UCSD-AML1 (cell line): ENCODE data around the gene DDX31.

Experiments used
- DNase-seq: peaks from one replicate; lab custom pipeline; 2025; ENCODE audit not compliant: unreplicated experiment; lab: John Stamatoyannopoulos, UW

Gene DDX31

DNA sequence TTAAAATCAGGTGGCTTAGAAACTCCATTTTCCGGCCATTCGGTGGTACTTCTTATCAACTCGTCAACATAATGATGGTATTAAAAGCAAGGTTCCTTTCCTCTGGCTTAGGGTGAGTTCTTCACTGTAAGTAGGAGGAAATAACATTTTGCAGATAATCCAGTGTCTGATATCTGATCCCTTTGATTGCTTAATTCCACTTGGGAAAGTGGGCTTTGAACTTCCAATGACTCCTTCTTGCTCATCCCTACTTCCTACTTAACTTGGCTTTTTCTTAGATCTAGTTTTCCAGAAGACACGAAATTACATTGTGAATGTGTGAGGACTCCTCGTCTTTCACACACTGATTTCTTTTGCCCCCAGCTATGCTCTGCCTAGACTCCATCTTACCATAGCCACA lies 31.5 kb downstream of the DDX31 start:
- no peak for DNase-seq

DNA sequence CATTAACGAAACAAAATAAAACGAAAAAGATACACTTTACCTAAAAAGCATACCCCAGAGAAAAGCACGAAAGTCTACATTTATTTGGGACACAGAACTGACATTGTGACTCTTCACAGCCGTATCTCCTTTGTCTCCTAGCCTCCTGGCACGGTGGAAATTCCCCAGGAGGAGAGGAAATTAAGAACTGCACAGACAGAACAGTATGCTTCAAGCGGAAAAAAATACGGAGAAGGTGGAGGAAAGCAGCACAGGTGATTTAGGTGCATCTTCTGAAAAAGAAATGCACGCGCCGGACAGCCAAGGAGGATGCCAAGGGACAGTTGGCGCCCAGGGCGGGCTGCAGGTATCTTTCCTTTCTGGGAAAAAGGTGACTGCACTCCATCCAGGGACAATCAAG lies 32.0 kb downstream of the DDX31 start:
- no peak for DNase-seq

DNA sequence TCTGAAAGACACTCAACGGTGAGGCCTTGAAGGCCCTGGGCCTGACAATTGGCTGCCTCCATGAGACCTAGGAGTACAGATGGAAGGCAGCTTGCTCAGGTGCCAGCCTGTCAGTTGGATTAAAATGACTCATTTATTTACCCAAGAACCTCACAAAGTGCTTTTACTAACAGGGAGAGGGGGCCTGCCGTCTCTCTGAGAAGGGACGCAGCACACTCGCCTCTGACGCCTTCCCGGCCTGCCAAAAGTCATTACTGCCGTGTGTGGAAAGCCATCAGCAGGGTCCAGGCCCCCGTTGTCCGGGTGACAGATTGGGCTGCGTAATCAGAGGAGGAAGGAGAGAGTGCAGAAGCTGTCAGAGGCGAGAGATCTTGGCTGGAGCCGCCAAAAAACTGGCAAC lies 32.4 kb downstream of the DDX31 start:
- DNase-seq: no peak

DNA sequence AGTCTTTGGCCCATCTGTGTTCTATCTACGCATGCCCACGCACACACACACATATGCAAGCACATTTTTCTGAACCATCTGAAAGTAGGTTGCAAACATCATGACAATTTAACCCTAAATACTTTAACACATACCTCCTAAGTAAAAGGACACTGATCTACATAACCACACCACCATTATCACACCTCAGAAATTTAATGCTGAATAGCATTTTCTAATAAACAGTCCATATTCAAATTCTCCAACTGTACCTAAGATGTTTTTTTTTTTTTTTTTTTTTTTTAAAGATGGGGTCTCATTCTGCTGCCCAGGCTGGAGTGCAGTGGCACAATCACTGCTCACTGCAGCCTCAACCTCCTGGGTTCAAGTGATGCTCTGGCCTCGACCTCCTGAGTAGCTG lies 35.5 kb downstream of the DDX31 start:
- no peak for DNase-seq

DNA sequence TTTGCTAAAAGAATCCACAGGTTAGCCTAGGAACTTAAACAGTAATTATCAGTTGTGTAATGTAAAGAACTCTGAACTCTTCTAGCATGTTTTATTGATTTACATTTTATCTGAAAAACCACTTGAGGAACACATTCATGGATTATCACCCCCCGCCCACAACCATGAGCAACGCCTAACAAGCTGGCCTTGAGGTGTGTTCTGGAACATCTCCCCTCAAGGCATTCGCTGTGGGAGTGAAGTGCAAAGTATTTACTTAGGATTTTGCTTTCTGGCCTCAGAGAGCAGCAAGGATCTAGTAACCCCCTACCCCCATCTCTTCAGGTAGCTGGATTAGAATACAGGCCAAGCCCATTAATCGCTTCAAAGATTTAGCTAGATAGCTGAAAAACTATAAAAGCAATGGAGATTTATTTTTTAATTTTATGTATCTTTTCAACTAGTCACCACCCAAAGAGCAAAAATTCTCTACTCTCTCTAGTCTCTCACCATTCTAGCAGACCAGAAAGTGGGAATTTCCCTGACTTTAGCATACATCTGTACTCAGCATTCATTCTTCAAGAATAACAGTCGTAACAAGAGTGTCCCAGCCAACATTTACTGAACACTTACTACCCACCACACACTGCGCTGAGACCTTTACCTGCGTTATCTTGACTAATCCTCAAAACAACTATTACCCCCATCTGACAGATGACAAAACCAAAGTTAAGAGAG lies 37.2 kb downstream of the DDX31 start:
- no peak for DNase-seq

DNA sequence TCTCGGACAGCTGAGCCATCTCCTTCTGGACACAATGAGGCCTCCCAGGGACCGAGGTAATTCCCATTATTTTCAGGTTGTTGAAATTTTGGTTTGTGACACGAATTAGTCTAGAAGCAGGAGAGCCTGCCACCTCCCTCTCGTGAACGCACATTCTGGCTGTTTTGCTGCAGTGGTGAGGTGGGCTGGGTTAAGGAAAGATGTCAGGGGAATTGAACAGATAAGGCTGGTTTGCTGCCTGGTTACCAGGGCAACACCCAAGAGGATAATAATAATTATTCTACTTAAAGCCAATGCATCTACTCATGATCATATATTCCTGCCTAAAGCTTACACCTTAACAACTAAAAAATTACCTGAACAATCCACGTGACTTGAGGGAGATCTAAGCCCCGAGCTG lies 38.1 kb downstream of the DDX31 start:
- DNase-seq: no peak

DNA sequence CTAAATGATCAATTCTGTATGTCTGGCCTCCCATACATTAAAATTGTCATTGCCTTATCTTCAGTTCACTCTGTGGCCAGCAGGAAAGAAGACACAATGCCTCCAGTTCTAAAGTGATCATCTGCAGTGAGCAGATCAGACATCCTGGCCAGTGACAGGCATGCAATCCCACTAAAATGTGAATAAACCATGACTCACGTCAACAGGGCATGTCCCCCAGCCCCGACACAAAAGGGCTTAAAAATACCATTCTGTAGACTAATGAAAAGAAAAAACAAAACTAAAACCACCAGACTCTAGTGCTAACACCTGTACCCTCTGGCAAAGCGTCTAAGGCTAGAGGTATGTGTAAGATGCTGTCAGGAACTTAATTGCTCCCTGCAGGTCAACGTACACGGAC lies 38.5 kb downstream of the DDX31 start:
- no peak for DNase-seq

DNA sequence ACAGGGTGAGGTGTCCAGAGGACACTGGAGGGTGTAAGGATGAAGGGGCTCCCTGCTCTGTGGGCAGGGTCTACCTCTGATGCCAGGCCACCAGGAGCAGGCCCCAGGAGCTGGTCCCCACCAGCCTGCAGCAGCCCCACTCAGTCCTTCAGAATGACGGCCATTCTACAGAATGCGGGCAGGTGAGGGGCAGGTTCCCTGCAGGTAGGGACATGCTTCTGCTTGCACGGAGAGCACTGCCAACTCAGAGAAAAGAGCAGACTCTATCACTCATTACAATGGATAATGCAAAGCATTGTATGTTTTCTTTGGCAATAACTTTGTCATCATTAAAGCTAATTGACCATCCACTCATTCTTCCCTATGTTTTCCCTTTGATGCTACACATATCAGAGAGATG lies 39.0 kb downstream of the DDX31 start:
- no peak for DNase-seq

DNA sequence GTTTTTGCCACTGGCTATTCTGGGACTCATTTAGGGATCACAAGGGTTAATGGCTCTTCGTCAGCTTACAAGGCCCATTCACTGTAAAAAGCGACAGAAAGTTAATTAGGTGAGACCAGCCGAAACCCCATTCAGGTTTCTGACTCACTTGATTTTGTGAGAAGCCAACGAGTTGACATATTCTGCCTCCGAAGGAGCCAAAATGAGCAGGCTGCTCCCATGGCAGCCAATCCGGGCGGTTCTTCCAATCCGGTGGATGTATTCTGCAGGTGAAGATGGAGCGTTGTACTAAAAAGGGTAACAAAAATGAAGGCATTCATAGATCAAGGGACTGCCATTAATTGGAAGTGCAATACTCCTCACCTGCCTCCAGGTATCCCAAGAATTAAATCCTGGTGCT lies 39.7 kb downstream of the DDX31 start:
- no peak for DNase-seq

DNA sequence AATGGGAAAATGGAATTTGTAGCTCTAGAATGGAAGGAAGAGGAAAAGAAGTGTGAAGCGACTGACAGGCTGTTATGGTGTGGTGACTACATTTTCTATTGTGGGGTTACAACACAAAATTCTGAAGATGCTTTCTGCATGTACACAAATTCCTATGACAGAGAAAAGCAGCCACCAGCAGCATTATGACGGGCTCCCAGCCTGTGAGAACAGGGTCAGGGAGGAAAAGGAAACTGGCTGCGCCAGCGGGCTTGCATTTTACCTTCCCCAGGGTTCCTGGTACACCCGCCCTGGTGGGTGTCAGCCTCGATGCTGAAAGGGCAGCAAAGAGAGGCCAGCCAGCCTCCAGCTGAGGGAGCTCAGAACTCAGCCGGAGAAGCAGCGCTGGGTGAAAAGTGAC lies 41.0 kb downstream of the DDX31 start:
- no peak for DNase-seq

DNA sequence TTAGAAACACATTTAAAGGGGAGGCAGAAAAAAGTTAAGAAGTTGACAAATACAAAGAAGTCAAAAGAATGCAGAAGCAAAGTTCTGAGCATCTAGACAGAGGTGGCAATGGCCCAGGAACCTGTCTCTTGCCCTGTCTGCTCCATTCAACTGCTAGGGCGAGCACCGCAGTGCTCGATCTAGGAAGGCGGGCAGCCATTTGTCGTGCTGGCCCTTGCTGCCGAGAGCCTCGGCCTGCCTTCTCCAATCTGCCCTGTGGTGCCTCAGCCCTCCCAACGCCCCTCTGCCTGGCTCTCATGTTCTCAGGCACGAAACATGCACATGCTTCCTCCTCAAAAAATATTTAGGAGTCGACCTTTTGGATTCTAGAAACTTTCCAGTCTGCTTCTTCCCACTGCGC lies 42.2 kb downstream of the DDX31 start:
- no peak for DNase-seq

DNA sequence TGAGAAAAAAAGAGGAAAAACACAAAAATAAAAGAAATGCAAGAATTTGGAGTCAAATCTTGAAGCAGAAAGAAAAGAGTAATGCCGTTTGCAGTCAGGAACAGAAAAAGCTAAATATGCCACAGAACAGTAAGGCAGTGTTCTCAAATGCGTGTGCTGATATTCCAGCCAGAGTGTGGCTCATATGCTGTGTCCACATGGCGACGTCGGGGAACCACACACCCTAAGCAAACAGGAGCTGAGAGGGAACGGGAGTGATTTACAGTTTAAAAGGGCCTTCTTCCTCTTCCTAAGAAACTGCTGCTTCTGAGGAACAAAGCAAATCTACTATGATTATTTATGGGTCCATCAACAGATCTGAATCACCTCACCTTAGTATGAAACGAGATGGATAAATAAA lies 42.7 kb downstream of the DDX31 start:
- DNase-seq: no peak

DNA sequence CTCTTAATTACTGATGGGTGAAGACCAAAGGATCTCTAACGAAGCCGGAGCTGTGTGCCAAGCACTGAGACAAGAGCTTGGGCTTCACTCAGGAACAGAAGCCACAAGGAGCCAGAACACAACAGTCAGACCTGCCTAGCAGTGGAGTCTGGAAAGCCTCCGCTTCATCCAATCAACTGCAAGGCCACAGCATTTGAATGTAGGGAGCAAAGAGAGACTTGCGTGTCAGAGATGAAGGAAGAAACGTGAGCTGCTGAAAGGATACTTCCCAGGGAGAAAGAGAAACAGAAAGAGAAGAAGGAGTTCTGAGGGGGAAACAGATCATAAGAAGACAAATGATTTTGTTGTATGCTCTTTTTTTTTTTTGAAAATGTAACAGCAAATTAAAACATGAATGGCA lies 43.5 kb downstream of the DDX31 start:
- no peak for DNase-seq

DNA sequence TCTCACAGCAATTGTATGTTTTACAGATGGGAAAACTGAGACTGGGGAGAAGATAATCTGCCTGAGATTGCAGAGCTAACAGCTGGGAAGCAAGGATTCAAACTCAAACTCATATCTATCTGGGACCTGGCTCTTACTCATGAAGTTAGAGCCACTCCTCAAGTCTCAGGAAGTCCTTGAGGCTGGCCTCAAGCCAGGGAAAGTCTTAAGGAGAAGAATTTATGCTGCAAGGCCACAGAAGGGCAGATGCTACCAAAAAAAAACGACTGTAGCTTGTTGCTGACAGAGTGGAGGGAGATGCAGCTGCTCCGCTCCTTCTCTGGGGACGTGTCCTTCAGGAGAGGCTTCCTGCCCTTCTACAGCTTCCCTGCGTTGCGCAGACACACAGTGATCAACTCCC lies 47.6 kb downstream of the DDX31 start:
- no peak for DNase-seq

DNA sequence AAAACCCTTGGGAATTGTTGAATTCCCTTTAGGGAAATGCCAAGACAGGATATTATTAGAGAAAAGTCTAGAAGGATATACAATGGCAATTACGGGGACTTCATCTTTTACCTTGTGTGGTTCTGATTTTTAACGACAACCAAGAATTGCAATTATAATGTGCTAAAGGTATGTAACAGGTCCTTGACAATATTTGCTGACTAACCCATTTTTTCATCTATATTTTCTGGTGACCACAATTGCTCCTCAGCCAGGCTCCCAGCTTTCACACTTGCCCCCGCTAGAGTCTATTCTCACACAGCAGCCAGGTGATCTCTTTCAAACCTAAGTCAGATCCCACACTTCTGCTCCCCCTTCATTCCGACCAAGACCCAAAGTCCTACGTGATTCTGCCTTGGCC lies 53.1 kb downstream of the DDX31 start:
- no peak for DNase-seq

DNA sequence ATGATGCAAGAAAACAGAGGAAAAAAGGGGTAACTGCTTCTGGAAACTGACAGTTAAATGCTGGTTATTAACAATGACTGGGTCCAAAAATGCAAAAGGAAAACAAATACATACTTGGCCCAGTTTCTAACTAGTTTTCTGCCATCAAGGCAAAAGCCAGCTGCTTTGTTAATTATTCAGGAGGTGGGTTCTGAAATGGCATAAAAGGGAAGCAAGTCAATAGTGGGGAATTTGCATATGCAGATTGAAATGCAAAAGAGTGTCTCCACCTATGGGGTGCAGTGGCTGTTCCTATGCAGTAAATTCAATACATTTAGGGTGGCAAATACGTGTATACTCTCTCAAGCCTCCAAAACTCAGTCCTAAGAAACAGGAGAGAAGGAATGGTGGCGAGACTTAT lies 54.0 kb downstream of the DDX31 start:
- no peak for DNase-seq

DNA sequence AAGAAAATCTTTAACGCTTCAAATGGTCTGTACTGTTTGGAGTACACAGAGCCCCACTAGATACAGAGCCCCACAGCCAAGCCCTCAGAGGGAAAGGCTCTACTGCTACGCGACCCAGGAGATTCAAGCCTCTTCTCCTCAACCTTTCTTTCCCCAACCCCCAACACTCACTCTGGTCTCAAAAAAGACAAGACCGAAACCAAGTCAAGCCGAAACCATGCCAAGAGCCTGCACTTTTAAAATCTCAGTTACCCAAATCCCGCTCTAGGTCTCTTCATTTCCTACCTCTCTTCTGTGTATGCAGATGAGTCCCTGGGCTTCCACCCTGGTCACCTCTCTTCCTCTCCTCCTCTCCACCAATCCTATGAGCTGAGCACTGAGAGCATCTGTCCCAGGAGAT lies 55.5 kb downstream of the DDX31 start:
- no peak for DNase-seq

DNA sequence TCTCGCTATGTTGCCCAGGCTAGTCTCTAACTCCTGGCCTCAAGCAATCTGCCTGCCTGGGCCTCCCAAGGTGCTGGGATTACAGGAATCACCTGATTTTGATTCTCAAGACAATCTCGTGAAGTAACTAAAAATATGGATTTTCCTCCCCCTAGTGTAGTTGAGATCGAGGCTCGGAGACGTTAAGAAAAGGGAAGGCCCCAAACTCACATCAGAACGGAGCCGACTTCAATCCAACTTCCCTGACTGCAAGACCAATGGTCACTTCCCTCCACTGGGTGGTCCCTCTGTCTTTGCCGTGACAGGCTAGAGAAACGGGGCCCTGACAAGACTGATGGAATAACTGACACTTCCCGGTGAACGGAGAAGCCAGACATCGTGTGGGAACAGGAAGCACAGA lies 59.1 kb downstream of the DDX31 start:
- DNase-seq: no peak

DNA sequence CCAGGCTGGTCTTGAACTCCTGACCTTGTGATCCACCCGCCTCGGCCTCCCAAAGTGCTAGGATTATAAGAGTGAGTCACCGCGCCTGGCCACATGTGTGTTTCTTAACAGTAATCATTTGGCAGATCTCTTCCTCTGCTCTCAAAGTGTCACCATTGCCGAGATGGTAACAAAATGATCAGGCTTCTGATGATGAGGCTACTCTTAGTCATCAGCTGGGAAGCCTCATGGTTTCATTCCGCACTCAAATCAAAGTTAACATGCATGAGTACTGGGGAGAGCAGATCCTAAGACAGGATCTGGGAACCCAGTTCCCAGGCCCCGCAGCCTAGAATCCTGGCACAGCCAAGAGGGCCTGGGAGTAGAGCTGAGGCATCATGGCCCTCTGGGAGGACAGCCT lies 60.0 kb downstream of the DDX31 start:
- DNase-seq: no peak

DNA sequence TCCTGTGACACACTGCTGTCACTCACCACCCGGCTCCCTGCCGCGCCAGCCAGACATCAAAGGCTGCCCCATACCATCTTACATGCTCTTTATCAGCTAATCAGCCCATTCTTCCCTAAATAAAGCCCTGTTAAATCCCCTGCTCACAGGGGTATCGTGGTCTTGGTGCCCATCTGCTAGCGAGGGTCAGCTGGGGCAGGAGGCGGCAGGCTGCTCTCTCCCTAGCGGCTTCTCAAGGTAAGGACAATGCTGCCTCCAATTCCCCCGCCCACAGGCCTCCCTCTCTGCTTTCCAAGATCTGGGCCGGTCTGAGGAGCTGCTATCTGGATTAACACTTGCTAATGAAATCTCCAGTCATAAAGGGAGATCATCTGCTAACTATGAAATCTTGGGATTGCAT lies 60.6 kb downstream of the DDX31 start:
- no peak for DNase-seq

DNA sequence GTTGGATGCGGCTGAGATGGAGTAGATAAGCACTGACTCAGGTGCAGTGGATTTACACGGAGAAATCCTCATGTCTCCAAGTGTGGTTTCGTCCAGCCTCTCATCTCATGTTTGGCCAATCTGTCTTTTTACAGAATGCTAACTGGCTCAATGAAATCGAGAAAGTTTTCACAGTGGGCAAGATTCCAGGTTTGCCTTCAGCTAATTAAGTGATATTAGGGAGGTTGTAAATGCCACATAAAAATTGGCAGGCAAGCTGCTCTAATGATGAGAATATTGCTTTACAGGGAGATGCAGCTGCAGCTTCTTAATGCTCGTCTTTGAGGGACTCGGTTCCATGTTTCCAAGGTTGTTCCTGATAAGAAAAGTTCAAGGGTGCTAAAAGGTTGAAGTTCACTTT lies 63.7 kb downstream of the DDX31 start:
- DNase-seq: no peak

DNA sequence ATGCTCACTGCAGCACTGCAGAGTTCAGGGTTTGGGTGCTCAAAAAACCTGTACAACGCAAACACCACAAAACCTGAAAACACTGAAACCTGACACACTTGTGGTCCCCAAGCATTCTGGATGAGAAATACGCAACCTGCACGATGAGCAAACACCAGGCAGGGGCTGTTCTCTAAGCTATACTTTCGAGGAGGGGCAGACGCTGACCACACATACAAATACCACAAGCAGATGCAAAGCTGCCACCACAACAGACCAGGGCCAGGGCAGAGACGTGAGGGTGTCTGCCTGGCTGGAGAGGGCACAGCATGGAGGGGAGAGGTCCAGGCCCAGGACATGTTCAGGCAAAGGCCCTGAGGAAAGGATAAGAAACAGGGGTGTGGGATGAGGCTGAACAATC lies 64.4 kb downstream of the DDX31 start:
- no peak for DNase-seq

DNA sequence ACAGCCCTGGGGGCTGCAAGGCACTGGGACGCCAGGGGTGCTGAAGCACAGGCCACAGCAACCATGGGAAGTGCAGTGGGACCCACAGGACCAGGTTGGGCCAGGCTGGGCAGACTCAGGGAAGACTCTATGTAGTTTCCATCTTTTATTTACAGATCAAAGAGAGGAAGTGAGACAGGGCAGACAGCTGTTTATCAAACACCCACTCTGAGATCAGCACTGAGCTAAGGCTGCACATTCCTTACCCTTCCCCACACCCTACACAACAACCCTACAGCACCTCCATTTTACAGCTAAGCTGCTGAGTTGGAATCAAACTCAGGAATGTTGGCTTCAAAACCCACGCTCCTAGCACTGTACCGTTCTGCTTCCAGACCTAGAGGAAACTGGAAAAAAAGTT lies 67.6 kb downstream of the DDX31 start:
- DNase-seq: no peak
